ENCODE results near the gene SUPV3L1.
"Not testable (repeated sequence)": the region's sequence is repeated elsewhere in the genome, so short reads cannot be mapped to it uniquely, and the experiment has no call there.

SUPV3L1 gene

DNA sequence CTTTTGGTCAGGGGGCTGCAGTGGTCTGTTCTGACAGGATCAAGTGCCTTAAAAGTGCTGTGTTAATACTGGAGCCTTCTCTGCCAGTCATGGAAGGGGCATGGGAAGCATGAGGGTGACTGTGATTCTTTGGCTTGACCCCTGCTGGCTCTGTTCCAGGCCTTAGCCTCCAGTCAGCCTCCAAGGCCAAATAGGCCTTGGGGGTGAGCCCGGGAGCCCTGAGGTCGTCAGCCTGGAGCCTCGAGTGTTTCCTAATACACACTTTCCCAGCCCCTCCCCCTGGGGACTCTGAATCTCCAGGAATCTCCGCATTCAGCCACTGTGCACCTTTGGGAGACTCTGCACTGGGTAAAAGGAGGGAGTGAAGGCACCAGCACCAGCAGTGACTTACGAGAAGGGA is 50.1 kb downstream of the SUPV3L1 start:
- DNase-seq (ENCODE audit: low spot score): no peak

DNA sequence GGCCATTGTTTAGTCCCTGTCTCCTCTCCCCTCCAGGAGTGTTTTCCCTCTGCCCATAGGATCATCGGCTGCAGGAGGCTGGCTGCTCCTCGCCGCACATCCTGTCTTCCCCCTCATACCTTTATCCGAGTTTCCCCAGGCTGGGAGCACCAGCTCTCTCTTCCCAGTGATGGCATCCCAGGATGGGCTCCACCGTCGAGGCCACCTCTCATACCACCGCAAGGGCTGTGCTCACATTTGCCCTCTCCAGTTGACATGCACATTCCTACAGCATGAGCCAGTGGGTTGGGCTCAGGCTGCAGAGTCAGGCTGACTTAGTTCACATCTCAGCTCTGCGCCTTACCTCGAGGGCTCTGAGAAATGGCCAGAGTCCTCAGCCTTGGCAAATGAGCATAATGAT is 52.2 kb downstream of the SUPV3L1 start:
- no peak for DNase-seq (ENCODE audit: low spot score)

GRCh38 chr10:69232736-69233480 is 52.9 kb downstream of the SUPV3L1 start:
- DNase-seq (ENCODE audit: low spot score): no peak

DNA sequence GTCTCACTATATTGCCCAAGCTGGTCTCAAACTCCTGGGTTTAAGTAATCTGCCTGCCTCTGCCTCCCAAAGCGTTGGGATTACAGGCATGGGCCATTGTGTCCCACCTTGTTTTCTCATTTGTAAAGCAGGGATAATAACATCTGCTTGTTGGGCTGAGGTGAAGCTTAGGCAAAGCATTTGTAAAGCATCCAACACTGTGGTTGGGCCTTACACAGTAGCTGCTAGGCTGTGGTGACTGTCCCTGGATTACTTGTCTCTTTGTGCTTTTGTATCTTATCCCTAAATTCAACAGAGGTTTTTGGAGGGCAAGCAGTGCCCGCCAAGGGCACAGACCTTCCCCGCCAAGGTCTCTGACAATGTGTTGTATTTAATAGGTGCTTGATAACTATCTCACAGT is 54.4 kb downstream of the SUPV3L1 start:
- DNase-seq (ENCODE audit: low spot score): no peak

GRCh38 chr10:69237528-69238159 is 57.6 kb downstream of the SUPV3L1 start:
- DNase-seq (ENCODE audit: low spot score): peak; percentile 91

GRCh38 chr10:69239136-69239535 is 59.1 kb downstream of the SUPV3L1 start:
- no peak for DNase-seq (ENCODE audit: low spot score)

GRCh38 chr10:69239816-69240434 is 59.9 kb downstream of the SUPV3L1 start:
- no peak for DNase-seq (ENCODE audit: low spot score)

GRCh38 chr10:69240455-69240854 is 60.4 kb downstream of the SUPV3L1 start:
- no peak for DNase-seq (ENCODE audit: low spot score)

GRCh38 chr10:69241575-69241974 is 61.5 kb downstream of the SUPV3L1 start:
- DNase-seq (ENCODE audit: low spot score): no peak

DNA sequence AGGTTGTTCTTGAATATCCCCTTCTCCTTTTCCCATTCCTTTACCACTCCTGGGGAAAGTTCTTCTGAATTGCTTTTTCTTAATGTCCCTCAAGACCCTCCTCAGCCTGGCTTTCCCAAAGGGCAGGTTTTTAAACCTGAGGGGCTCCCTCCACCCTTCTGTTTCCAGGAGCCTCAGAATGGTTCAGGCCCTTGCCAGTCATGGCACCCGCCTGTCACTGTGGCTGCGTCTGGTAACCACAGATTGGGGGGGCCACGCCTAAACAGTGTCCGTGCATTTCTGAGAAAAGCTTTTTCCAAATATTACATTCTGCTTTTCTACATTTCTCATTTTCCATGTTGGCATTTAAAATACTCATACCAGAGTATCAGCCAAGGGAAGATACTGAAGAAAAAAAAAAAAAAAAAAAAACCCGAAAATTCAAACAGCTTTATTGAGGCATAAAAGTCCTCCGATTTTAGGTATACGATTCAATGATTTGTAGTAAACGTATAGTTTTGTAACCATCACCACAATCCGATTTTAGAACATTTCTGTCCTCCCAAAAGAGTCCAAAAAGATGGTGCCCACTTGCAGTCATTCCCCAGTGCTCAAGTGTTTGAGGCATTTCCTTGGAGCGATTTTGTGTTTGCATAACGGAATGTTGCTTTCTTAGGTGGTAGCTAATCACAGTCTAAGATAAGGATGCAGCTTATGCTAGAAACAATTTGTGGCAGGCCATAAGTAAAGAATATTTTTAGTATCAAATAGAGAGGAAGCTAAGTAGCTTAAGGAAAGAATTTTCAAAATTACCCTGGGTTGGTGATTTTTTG is 62.2 kb downstream of the SUPV3L1 start:
- no peak for DNase-seq (ENCODE audit: low spot score)

DNA sequence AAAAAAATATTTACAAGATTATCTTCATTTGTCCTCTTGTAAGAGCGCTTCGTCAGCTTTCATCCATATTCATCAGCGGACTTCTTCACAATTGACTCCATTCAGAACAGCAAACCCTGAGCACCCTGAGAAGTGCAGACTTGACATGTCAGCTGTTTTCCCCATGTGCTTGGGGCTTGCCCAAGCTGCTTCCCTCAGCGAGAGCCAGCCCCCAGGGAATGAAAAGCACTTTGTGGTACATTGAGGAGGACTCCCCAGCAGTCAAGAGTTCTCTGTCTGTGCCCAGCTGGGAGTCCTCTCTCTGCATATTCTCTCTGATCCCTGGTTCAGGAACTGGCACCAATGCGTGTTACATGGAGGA is 62.8 kb downstream of the SUPV3L1 start:
- no peak for DNase-seq (ENCODE audit: low spot score)

GRCh38 chr10:69243817-69244216 is 63.8 kb downstream of the SUPV3L1 start:
- no peak for DNase-seq (ENCODE audit: low spot score)

GRCh38 chr10:69246036-69246435 is 66.0 kb downstream of the SUPV3L1 start:
- no peak for DNase-seq (ENCODE audit: low spot score)

GRCh38 chr10:69246581-69247312 is 66.7 kb downstream of the SUPV3L1 start:
- no peak for DNase-seq (ENCODE audit: low spot score)

DNA sequence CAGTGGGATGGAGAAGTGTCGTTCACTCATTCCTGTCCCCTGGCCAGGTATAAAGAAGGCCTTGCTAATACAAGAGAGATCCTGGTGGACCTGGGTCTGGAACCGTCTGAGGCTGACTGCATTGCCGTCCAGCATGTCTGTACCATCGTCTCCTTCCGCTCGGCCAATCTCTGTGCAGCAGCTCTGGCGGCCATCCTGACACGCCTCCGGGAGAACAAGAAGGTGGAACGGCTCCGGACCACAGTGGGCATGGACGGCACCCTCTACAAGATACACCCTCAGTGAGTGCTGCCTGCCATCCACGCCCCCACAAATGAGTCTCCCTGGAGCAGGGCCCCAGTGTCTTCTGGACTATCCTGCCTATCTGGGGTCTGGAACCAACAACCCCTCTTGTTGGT is 67.3 kb downstream of the SUPV3L1 start:
- DNase-seq (ENCODE audit: low spot score): no peak

- no peak for DNase-seq (ENCODE audit: low spot score)
These were observed 68.2 kb downstream of the SUPV3L1 start for GRCh38 chr10:69248117-69248730.

- DNase-seq (ENCODE audit: low spot score): peak; percentile 38
These were observed 70.0 kb downstream of the SUPV3L1 start for GRCh38 chr10:69250041-69250440.

- not testable (repeated sequence) for DNase-seq (ENCODE audit: low spot score)
These were observed 71.4 kb downstream of the SUPV3L1 start for GRCh38 chr10:69251417-69251816.

GRCh38 chr10:69253171-69253570 is 73.1 kb downstream of the SUPV3L1 start:
- DNase-seq (ENCODE audit: low spot score): no peak

DNA sequence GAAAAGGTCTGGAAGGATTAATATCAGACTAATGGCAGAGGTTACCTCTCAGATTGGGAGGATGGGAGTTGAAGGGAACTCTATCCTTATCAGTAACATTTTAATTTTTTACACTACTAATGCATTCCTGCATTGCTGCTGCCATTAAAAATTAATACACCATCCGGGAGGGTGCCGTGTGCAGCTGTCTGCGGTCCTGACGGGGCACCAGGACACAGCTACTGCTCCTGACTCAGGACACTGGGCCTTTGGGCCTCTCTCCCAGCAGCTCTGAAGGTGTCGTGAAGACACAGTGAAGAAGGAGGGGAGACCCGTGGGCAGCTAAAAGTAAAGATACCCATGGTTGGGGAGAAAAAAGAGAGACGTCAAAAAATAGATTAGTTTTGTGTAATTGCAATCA is 74.8 kb downstream of the SUPV3L1 start:
- no peak for DNase-seq (ENCODE audit: low spot score)
